HG03520 (cell line): ENCODE measurements around the gene FCHO2.
A peak's percentile ranks its signal among the peaks of the same experiment; 100 is the strongest.
"Not testable (repeated sequence)": the region's sequence is repeated elsewhere in the genome, so short reads cannot be mapped to it uniquely, and the experiment has no call there.

Experiments used
- ATAC-seq: cut with Tn5 transposase; IDR thresholded peaks from one replicate; pipeline ENCODE4 v1.9.1; 2021; ENCODE audit warnings: mild to moderate bottlenecking, moderate library complexity; ENCODE audit not compliant: unreplicated experiment

The FCHO2 gene

GRCh38 chr5:72956324-72957140 is 691 bp downstream of the FCHO2 start:
- peak; percentile 35 for ATAC-seq

GRCh38 chr5:72957337-72957736 is 1.5 kb downstream of the FCHO2 start:
- no peak for ATAC-seq

GRCh38 chr5:72959257-72959656 is 3.4 kb downstream of the FCHO2 start:
- no peak for ATAC-seq

GRCh38 chr5:72974481-72974880 is 18.6 kb downstream of the FCHO2 start:
- ATAC-seq, result not testable (repeated sequence)

- not testable (repeated sequence) for ATAC-seq
Measured at GRCh38 chr5:72976810-72977209, 21.0 kb downstream of the FCHO2 start.

- no peak for ATAC-seq
Measured at GRCh38 chr5:72985719-72986118, 29.9 kb downstream of the FCHO2 start.

GRCh38 chr5:72988769-72989168 is 32.9 kb downstream of the FCHO2 start:
- no peak for ATAC-seq

- no peak for ATAC-seq
Measured at GRCh38 chr5:72991394-72991793, 35.6 kb downstream of the FCHO2 start.

GRCh38 chr5:72994578-72994977 is 38.7 kb downstream of the FCHO2 start:
- ATAC-seq, result no peak

GRCh38 chr5:72996632-72997031 is 40.8 kb downstream of the FCHO2 start:
- ATAC-seq, result no peak

GRCh38 chr5:72999916-73000315 is 44.1 kb downstream of the FCHO2 start:
- ATAC-seq, result no peak

- ATAC-seq, result no peak
Measured at GRCh38 chr5:73005886-73006285, 50.0 kb downstream of the FCHO2 start.

- no peak for ATAC-seq
Measured at GRCh38 chr5:73007051-73007450, 51.2 kb downstream of the FCHO2 start.

- ATAC-seq, result no peak
Measured at GRCh38 chr5:73008831-73009230, 53.0 kb downstream of the FCHO2 start.

GRCh38 chr5:73011612-73012011 is 55.8 kb downstream of the FCHO2 start:
- ATAC-seq, result not testable (repeated sequence)

- no peak for ATAC-seq
Measured at GRCh38 chr5:73018892-73019291, 63.1 kb downstream of the FCHO2 start.

GRCh38 chr5:73019766-73020165 is 63.9 kb downstream of the FCHO2 start:
- ATAC-seq, result no peak

- no peak for ATAC-seq
Measured at GRCh38 chr5:73022471-73023169, 66.8 kb downstream of the FCHO2 start.

GRCh38 chr5:73024946-73025544 is 69.2 kb downstream of the FCHO2 start:
- ATAC-seq, result not testable (repeated sequence)

- ATAC-seq, result no peak
Measured at GRCh38 chr5:73027361-73027760, 71.5 kb downstream of the FCHO2 start.

- ATAC-seq, result no peak
Measured at GRCh38 chr5:73027816-73028215, 72.0 kb downstream of the FCHO2 start.
